KOPT-K1 (cell line): ENCODE measurements around the gene RGPD8.
A peak's percentile ranks its signal among the peaks of the same experiment; 100 is the strongest.
"Not testable (repeated sequence)": the region's sequence is repeated elsewhere in the genome, so short reads cannot be mapped to it uniquely, and the experiment has no call there.

Source experiments
- H3K27ac ChIP-seq: fragments of 200-600 bp; sonication (generic); 2 replicates; pipeline ENCODE4 v1.5.1; 2016; ENCODE audit warnings: antibody characterized with exemption, mild to moderate bottlenecking, low read depth, low read length; ENCODE audit not compliant: poor library complexity, severe bottlenecking
- H3K36me3 ChIP-seq: fragments of 200-600 bp; sonication (generic); 2 replicates; pipeline ENCODE4 v1.5.1; 2017; ENCODE audit warnings: antibody characterized with exemption, mild to moderate bottlenecking, low read length, moderate library complexity; ENCODE audit not compliant: insufficient read depth
- H3K9me3 ChIP-seq: fragments of 200-600 bp; sonication (generic); 2 replicates; pipeline ENCODE4 v1.5.1; 2017; ENCODE audit warnings: antibody characterized with exemption, low read length, mild to moderate bottlenecking; ENCODE audit not compliant: insufficient read depth, poor library complexity, severe bottlenecking

The RGPD8 gene

DNA sequence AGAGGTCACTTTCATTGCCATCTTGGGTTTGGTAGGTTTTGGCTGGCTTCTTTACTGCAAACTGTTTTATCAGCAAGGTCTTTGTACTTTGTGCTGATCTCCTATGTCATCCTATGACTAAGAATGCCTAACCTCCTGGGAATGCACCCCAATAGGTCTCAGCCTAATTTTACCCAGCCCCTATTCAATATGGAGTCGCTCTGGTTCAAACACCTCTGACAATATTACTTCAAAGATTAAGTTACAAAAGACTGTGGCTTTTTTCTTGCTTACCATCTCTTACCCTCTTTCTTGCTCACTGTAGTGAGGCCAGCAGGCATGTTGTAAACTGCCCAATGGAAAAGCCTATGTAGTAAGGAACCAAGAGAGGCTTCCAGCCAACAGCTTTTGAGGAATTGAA, 17.9 kb upstream of the RGPD8 start:
- no peaks in the 10 kb centered on the region for H3K36me3 ChIP-seq
- H3K9me3 ChIP-seq = peaks cover 11% of the 10 kb centered on the region
- H3K27ac ChIP-seq = no peak overlapping the region

DNA sequence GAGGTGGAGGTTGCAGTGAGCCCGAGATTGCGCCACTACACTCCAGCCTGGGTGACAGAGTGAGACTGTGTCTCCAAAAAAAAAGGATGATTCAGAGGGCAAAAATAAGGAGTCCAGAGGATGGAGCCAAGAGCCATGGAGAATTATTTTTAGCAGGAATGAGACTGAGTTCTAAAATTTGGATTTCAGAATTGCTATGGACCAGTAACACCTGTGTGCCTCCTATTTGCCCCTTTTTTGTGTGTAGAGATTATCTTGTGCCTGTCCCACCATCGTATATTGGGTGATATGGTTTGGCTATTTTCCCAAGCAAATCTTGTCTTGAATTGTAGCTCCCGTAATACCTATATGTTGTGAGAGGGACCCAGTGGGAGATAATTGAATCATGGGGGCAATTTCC, 16.4 kb upstream of the RGPD8 start:
- peaks cover 11% of the 10 kb centered on the region for H3K9me3 ChIP-seq
- H3K36me3 ChIP-seq = no peaks in the 10 kb centered on the region
- no peak overlapping the region for H3K27ac ChIP-seq

GRCh38 chr2:112444256-112444655, 10.8 kb upstream of the RGPD8 start:
- H3K9me3 ChIP-seq, H3K27ac ChIP-seq, H3K36me3 ChIP-seq: not testable (repeated sequence)

GRCh38 chr2:112438603-112439261, 5.3 kb upstream of the RGPD8 start:
- not testable (repeated sequence) for H3K9me3 ChIP-seq

GRCh38 chr2:112437405-112437831, 4.0 kb upstream of the RGPD8 start:
- H3K27ac ChIP-seq, H3K36me3 ChIP-seq, H3K9me3 ChIP-seq: not testable (repeated sequence)

More at GRCh38 chr2:112438603-112439261, 5.3 kb upstream of the RGPD8 start:
- H3K36me3 ChIP-seq, H3K27ac ChIP-seq: not testable (repeated sequence)

DNA sequence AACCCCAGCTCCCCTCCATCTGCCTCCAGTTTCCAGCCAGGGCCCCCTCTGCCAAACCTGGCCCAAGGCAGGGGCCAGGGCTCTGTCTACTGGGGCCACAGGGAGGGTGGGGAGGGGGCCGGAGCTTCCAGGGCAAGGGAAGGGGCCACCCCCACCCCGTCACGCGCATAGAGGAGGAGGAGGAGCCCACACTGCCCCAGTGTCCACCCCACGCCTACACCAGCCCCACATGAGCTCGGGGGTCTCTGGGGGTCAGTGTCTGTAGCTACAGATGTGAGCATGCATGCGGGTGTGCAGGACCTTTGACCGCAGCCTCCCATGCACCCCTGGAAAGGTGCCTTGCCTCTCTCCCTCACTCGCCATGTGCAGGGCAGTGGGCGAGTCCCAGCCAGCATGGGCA, 3.5 kb upstream of the RGPD8 start:
- not testable (repeated sequence) for H3K9me3 ChIP-seq, H3K36me3 ChIP-seq, H3K27ac ChIP-seq

- not testable (repeated sequence) for H3K27ac ChIP-seq, H3K9me3 ChIP-seq, H3K36me3 ChIP-seq
These were observed 2.4 kb upstream of the RGPD8 start for GRCh38 chr2:112435716-112436431.

- H3K27ac ChIP-seq, H3K36me3 ChIP-seq, H3K9me3 ChIP-seq: not testable (repeated sequence)
These were observed 1.7 kb upstream of the RGPD8 start for GRCh38 chr2:112434890-112435715.

- H3K9me3 ChIP-seq = no peaks in the 10 kb centered on the region
- H3K27ac ChIP-seq = no peak overlapping the region
- H3K36me3 ChIP-seq = no peaks in the 10 kb centered on the region
These were observed 686 bp upstream of the RGPD8 start for GRCh38 chr2:112433932-112434730.

GRCh38 chr2:112432735-112433479, 538 bp downstream of the RGPD8 start:
- peak overlapping the region; percentile 53 for H3K27ac ChIP-seq
- not testable (repeated sequence) for H3K36me3 ChIP-seq, H3K9me3 ChIP-seq

GRCh38 chr2:112432390-112432734, 1.1 kb downstream of the RGPD8 start:
- H3K9me3 ChIP-seq, H3K36me3 ChIP-seq: not testable (repeated sequence)
- peak overlapping the region; percentile 53 for H3K27ac ChIP-seq

DNA sequence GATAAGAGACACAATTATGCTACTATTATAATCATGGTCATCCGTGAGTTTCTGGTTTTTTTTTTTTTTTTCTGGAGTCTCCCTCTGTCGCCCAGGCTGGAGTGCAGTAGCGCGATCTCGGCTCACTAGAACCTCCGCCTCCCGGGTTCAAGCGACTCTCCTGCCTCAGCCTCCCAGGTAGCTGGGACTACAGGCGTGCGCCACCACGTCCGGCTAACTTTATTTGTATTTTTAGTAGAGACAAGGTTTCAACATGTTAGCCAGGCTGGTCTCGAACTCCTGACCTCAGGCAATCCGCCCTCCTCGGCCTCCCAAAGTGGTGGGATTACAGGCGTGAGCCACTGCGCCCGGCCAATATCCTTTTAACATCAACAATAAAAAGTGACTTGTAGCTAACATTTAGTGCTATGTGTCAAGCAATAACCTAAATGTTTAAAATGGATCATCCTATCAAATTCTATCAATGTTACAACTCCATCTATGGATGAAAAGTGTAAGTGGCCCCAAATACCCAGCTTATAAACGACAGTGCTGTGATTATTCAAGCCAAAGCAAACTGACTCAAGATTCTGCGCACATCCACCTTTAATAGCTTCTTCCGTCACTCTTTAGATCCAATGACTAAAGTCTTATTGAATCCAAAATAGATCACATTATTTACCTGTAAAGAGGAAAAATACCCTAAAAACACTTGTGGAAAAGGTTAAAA, 1.7 kb downstream of the RGPD8 start:
- H3K9me3 ChIP-seq, H3K36me3 ChIP-seq: not testable (repeated sequence)
- peak overlapping the region; percentile 53 for H3K27ac ChIP-seq

DNA sequence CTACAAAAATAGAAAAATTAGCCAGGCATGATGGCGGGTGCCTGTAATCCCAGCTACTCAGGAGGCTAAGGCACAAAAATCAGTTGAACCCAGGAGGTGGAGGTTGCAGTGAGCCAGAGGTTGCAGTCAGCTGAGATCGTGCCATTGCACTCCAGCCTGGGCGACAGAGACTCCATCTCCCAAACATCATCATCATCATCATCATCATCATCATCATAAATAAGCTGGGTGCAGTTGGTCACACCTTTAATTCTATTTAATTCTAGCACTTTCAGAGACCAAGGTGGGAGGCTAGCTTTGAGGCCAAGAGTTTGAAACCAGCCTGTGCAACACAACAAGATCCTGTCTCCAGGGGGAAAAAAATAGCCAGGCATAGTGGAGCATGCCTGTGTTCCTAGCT, 8.9 kb downstream of the RGPD8 start:
- not testable (repeated sequence) for H3K36me3 ChIP-seq, H3K27ac ChIP-seq, H3K9me3 ChIP-seq

DNA sequence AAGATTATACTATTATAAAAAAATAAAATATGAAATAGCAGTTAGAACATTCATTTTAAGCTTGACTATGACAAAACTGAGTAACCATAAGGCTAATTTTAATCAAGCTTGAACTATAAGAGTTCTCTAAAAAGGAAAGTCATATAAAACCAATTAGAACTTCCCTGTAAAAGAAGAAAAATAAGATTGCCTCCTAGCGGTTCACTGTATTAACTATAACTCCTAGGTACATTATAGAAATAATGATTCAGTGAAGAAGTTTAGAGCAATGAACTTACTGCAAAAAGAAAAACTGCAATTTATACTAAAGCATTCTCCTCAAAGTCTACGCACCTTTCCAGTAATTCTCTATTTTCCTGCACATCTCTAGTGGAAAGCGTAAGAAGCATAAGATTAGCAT, 16.6 kb downstream of the RGPD8 start:
- not testable (repeated sequence) for H3K9me3 ChIP-seq, H3K36me3 ChIP-seq, H3K27ac ChIP-seq
